ENCODE data around the gene LSM12. TPM values are rescaled to one million over a fixed set of nuclear protein-coding genes. Genes with fewer than 3 reads are reported as not detected.
"Not testable (repeated sequence)": the region's sequence is repeated elsewhere in the genome, so short reads cannot be mapped to it uniquely, and the experiment has no call there.

LSM12 gene
- total RNA-seq, 2 experiments from 2014 or later, result 34.6 to 36.1 TPM

DNA sequence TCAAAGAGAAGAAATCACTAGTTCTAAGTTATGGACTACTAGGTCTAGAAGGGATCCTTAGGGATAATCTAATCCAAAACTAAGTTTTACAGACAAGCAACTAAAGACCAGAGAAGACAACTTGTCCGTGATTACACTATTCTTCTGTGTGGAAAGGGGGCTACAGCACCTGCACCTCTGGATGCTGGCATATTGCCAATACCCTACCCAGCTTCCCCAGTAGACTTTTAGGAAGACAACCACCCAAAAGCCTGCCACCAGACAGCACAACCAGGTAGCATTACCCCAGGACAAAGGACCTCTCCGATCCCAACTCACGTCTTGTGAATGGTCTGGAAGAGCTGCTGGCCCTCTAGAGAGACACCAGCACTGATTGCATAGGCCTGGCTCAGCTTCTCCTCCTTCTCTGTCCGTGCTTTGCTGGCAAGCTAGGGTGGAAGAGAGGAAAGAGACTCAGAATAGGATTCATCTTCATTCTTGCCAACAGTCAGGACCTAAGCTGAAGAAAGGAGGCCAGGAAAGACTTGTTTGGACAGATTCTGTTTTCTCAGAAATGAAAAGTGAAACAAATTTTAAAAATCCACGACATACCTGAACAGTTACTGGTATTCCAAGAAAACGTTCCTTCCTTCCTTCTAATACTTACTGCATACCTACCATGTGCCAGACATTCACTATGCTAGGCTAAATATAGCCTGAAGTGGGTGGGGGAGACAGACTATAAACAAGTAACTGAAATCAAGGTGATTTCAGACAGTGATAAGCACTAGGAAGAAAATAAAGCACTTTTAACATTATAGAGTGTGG lies 26.4 kb downstream of the LSM12 start:
- intact Hi-C loops (cut with DNase I, micrococcal nuclease), result loop anchor here in 1 of 2 experiments (2.0 to 10.0 kb wide), 2 partner anchors 125 to 161 kb away; no protein-coding TSS in a partner anchor
- Histone ChIP-seq H3K9me3 (ENCODE audit: control insufficient read depth in 1 of 2, insufficient read depth in 1 of 2, low read length in 2 of 2) (no peaks in the 10 kb centered on the region), H3K27ac (ENCODE audit: low read depth in 1 of 2, low read length in 2 of 2) (no peak overlapping the region), H3K27me3 (ENCODE audit: control insufficient read depth in 1 of 2, insufficient read depth in 2 of 2, low read length in 2 of 2) (no peaks in the 10 kb centered on the region), H3K36me3 (ENCODE audit: insufficient read depth, low read length) (peaks cover 39% of the 10 kb centered on the region), H3K4me3 (ENCODE audit: low read length) (no peak overlapping the region), H3K4me1 (ENCODE audit: insufficient read depth, low read length) (peaks cover 6% of the 10 kb centered on the region)
- Mint-ChIP-seq H3K36me3 (ENCODE audit: low read depth) (peaks cover 54% of the 10 kb centered on the region), H3K4me3 (no peak overlapping the region), H3K27me3 (no peaks in the 10 kb centered on the region), H3K9me3 (no peaks in the 10 kb centered on the region), H3K4me1 (ENCODE audit: low read depth) (peaks cover 13% of the 10 kb centered on the region), H3K27ac (no peak overlapping the region)
- POLR2A ChIA-PET, result no interaction called here
- TF ChIP-seq, protein P1, sequence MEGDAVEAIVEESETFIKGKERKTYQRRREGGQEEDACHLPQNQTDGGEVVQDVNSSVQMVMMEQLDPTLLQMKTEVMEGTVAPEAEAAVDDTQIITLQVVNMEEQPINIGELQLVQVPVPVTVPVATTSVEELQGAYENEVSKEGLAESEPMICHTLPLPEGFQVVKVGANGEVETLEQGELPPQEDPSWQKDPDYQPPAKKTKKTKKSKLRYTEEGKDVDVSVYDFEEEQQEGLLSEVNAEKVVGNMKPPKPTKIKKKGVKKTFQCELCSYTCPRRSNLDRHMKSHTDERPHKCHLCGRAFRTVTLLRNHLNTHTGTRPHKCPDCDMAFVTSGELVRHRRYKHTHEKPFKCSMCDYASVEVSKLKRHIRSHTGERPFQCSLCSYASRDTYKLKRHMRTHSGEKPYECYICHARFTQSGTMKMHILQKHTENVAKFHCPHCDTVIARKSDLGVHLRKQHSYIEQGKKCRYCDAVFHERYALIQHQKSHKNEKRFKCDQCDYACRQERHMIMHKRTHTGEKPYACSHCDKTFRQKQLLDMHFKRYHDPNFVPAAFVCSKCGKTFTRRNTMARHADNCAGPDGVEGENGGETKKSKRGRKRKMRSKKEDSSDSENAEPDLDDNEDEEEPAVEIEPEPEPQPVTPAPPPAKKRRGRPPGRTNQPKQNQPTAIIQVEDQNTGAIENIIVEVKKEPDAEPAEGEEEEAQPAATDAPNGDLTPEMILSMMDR (IDR thresholded peaks at IDR 0.05), result no peak
- DNase-seq (no peak), ATAC-seq (ENCODE audit: poor library complexity) (no peak)
- CTCF ChIA-PET, result interaction anchor here (0.9 to 3.8 kb wide), 2 partner anchors 96 to 405 kb away, joined by 3 to 18 read pairs; no protein-coding TSS in a partner anchor

DNA sequence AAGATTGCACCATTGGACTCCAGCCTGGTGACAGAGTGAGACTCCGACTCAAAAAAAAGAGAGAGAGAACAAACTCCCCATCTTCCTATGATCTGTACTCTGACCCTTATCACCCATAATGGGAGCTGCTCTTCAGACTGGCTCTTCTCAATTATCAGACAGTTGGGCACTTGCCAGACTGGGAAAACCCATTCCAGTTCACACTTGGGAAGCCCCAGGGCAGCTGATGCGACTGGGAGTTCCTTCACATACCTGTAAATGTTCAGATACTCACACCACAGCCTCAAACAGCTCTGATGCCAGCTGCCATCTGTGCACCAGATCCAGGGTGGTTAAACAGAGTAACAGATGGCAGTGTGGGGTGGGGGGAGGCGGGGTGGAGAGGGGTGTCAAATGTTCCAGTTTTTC lies 27.9 kb downstream of the LSM12 start:
- no peak overlapping the region for H3K4me3 ChIP-seq (ENCODE audit: low read length)
- no peak overlapping the region for H3K27ac ChIP-seq (ENCODE audit: low read depth in 1 of 2, low read length in 2 of 2)
- intact Hi-C loops (cut with DNase I, micrococcal nuclease), result no loop called here
- DNase-seq (no peak), ATAC-seq (ENCODE audit: poor library complexity) (no peak)
- H3K36me3 Mint-ChIP-seq (ENCODE audit: low read depth), result peaks cover 53% of the 10 kb centered on the region
- H3K4me3 Mint-ChIP-seq, result no peak overlapping the region
- CTCF ChIA-PET, result no interaction called here
- peaks cover 17% of the 10 kb centered on the region for H3K4me1 Mint-ChIP-seq (ENCODE audit: low read depth)
- H3K9me3 ChIP-seq (ENCODE audit: control insufficient read depth in 1 of 2, insufficient read depth in 1 of 2, low read length in 2 of 2), result no peaks in the 10 kb centered on the region
- POLR2A ChIA-PET, result no interaction called here
- H3K9me3 Mint-ChIP-seq, result no peaks in the 10 kb centered on the region
- peaks cover 40% of the 10 kb centered on the region for H3K36me3 ChIP-seq (ENCODE audit: insufficient read depth, low read length)
- peaks cover 6% of the 10 kb centered on the region for H3K4me1 ChIP-seq (ENCODE audit: insufficient read depth, low read length)
- H3K27ac Mint-ChIP-seq, result no peak overlapping the region
- no peaks in the 10 kb centered on the region for H3K27me3 ChIP-seq (ENCODE audit: control insufficient read depth in 1 of 2, insufficient read depth in 2 of 2, low read length in 2 of 2)
- TF ChIP-seq, protein P1 (IDR thresholded peaks at IDR 0.05), result no peak
- H3K27me3 Mint-ChIP-seq, result no peaks in the 10 kb centered on the region

DNA sequence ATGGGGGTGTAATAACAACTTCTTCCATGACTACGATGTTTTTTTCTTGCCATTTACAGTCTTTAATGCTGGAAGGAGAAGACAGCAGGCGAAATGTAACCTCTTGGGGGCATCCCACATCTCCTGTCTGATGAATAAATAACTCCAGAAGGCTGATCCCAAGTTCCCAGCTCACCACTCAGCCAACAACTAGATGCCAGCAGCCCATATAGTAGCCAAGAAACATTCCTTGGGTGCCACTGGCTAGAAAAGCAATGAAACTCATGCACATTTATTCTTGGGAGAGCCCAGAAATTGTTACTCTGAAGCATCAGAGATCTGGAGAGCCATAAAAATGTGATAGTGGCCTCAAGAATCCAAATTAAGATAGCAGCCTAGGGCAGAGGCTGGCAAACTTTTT lies 29.0 kb downstream of the LSM12 start:
- intact Hi-C loops (cut with DNase I, micrococcal nuclease), result no loop called here
- no peak overlapping the region for H3K4me3 ChIP-seq (ENCODE audit: low read length)
- DNase-seq, result no peak
- TF ChIP-seq, protein P1 (IDR thresholded peaks at IDR 0.05), result no peak
- peaks cover 10% of the 10 kb centered on the region for H3K4me1 Mint-ChIP-seq (ENCODE audit: low read depth)
- CTCF ChIA-PET, result no interaction called here
- H3K27me3 Mint-ChIP-seq, result no peaks in the 10 kb centered on the region
- peaks cover 60% of the 10 kb centered on the region for H3K36me3 Mint-ChIP-seq (ENCODE audit: low read depth)
- H3K27ac Mint-ChIP-seq, result no peak overlapping the region
- no peaks in the 10 kb centered on the region for H3K9me3 Mint-ChIP-seq
- H3K9me3 ChIP-seq (ENCODE audit: control insufficient read depth in 1 of 2, insufficient read depth in 1 of 2, low read length in 2 of 2), result no peaks in the 10 kb centered on the region
- peaks cover 46% of the 10 kb centered on the region for H3K36me3 ChIP-seq (ENCODE audit: insufficient read depth, low read length)
- no peaks in the 10 kb centered on the region for H3K27me3 ChIP-seq (ENCODE audit: control insufficient read depth in 1 of 2, insufficient read depth in 2 of 2, low read length in 2 of 2)
- H3K4me3 Mint-ChIP-seq, result no peak overlapping the region
- H3K4me1 ChIP-seq (ENCODE audit: insufficient read depth, low read length), result peaks cover 6% of the 10 kb centered on the region
- ATAC-seq (ENCODE audit: poor library complexity), result no peak
- POLR2A ChIA-PET, result no interaction called here
- no peak overlapping the region for H3K27ac ChIP-seq (ENCODE audit: low read depth in 1 of 2, low read length in 2 of 2)

- H3K9me3 Mint-ChIP-seq; CTCF ChIA-PET; H3K27me3 ChIP-seq (ENCODE audit: control insufficient read depth in 1 of 2, insufficient read depth in 2 of 2, low read length in 2 of 2); H3K4me1 Mint-ChIP-seq (ENCODE audit: low read depth); H3K4me3 ChIP-seq (ENCODE audit: low read length); H3K27me3 Mint-ChIP-seq; intact Hi-C loops (cut with DNase I, micrococcal nuclease); ATAC-seq (ENCODE audit: poor library complexity); POLR2A ChIA-PET; DNase-seq; H3K27ac ChIP-seq (ENCODE audit: low read depth in 1 of 2, low read length in 2 of 2); H3K27ac Mint-ChIP-seq; H3K9me3 ChIP-seq (ENCODE audit: control insufficient read depth in 1 of 2, insufficient read depth in 1 of 2, low read length in 2 of 2); H3K4me1 ChIP-seq (ENCODE audit: insufficient read depth, low read length); H3K4me3 Mint-ChIP-seq: not testable (repeated sequence)
- peaks cover 48% of the 10 kb centered on the region for H3K36me3 ChIP-seq (ENCODE audit: insufficient read depth, low read length)
- H3K36me3 Mint-ChIP-seq (ENCODE audit: low read depth), result peaks cover 64% of the 10 kb centered on the region
Observed at GRCh38 chr17:44034688-44035087, 31.8 kb downstream of the LSM12 start.

Measured in CD4-positive, alpha-beta T cell (primary cell).